Lung (tissue), 12 donors: ENCODE results near the gene ABCB11. TPM values are rescaled to one million over a fixed set of nuclear protein-coding genes. Genes with fewer than 3 reads are reported as not detected.

Experiments
- ATAC-seq: fragments of 200-7000 bp; cut with Tn5 transposase; one replicate; pipeline ENCODE4 v1.9.1; 2020; ENCODE audit warnings: moderate number of reproducible peaks; ENCODE audit not compliant: insufficient read depth, low FRiP score
- DNase-seq, 3 donors: peaks; one replicate each; pipeline ENCODE4 v3.0.0-alpha.2; 2013 to 2017
- H3K27ac ChIP-seq, 2 donors: one replicate each; pipeline ENCODE4 v1.5.1; 2013; ENCODE audit warnings: mild to moderate bottlenecking in 2 of 2, moderate library complexity in 2 of 2, control low read depth in 1 of 2, inconsistent platforms in 1 of 2, low read depth in 1 of 2, low read length in 1 of 2
- H3K27me3 ChIP-seq, 3 donors: one replicate each; pipeline ENCODE4 v1.5.1; 2013; ENCODE audit warnings: low read length in 2 of 3; ENCODE audit not compliant: control insufficient read depth in 3 of 3, insufficient read depth in 3 of 3
- H3K36me3 ChIP-seq, 4 donors: one replicate each; pipeline ENCODE4 v1.5.1; 2013; ENCODE audit warnings: low read length in 4 of 4, mild to moderate bottlenecking in 1 of 4, moderate library complexity in 1 of 4; ENCODE audit not compliant: control insufficient read depth in 4 of 4, insufficient read depth in 4 of 4
- H3K4me1 ChIP-seq, 5 donors: one replicate each; pipeline ENCODE4 v1.5.1; 2013; ENCODE audit warnings: low read length in 5 of 5, mild to moderate bottlenecking in 2 of 5, moderate library complexity in 1 of 5; ENCODE audit not compliant: control insufficient read depth in 5 of 5, insufficient read depth in 5 of 5
- H3K4me3 ChIP-seq: one replicate; pipeline ENCODE4 v1.5.1; 2013; ENCODE audit warnings: mild to moderate bottlenecking, control low read depth, moderate library complexity
- H3K9ac ChIP-seq, 2 donors: one replicate each; pipeline ENCODE4 v1.5.1; 2013; ENCODE audit warnings: low read length in 2 of 2, control low read depth in 1 of 2; ENCODE audit not compliant: insufficient read depth in 1 of 2
- H3K9me3 ChIP-seq, 4 donors: one replicate each; pipeline ENCODE4 v1.5.1; 2013; ENCODE audit warnings: low read length in 3 of 4, mild to moderate bottlenecking in 1 of 4, moderate library complexity in 1 of 4; ENCODE audit not compliant: control insufficient read depth in 4 of 4, insufficient read depth in 3 of 4
- CTCF ChIP-seq: IDR thresholded peaks from 2 replicates; pipeline ENCODE4 v1.5.1; 2012; ENCODE audit warnings: mild to moderate bottlenecking; ENCODE audit errors: control extremely low read depth, extremely low read depth
- WGBS, 2 donors: extraction: QIAGEN DNeasy Blood & Tissue Kit; methylation state at CpG; one replicate each; pipeline ENCODE4 v1.1.7; 2013; 5-methylcytosine and 5-hydroxymethylcytosine counted together
- polyA plus RNA-seq, 2 donors: library from polyadenylated mRNA; stranded (reverse); fragments of 200-250 nt; gene quantifications; one replicate each; pipeline ENCODE4 v1.2.1, GENCODE V29; 2013
- total RNA-seq, 2 donors: library from RNA; depleted of rRNA in 1 of 2; stranded (reverse); fragments of >200 nt in 1 of 2; gene quantifications; one replicate each; pipeline ENCODE4 v1.2.1, GENCODE V29; 2014 to 2021
- donor health status: control.
- donor health status: control.
- donor health status: Bipolar disorder and iron deficiency.
- donor health status: healthy.
- donor health status: DM: yes; HTN: yes; CAD: no.

The ABCB11 gene
- total and polyA plus RNA-seq, 4 donors, result 0.02 to 0.37 (median 0.09) TPM

- Histone ChIP-seq H3K9me3 (no peaks in the 10 kb centered on the region), H3K36me3 (no peaks in the 10 kb centered on the region), H3K27me3 (no peaks in the 10 kb centered on the region), H3K9ac (no peak overlapping the region), H3K4me1 (peaks cover 0 to 14% (median 0%) of the 10 kb centered on the region in 5 donors), H3K4me3 (no peak overlapping the region), H3K27ac (no peak overlapping the region)
- no peak for DNase-seq
- no peak for ATAC-seq
- no peak for TF ChIP-seq CTCF
- WGBS, 2 donors, result 96 to 97% methylated on average over 2 of the region's 2 CpGs
Observed at GRCh38 chr2:168969865-168970264, 61.3 kb downstream of the ABCB11 start.

GRCh38 chr2:168968342-168968741 lies 62.8 kb downstream of the ABCB11 start:
- DNase-seq (no peak), ATAC-seq (no peak)
- no peaks in the 10 kb centered on the region for H3K27me3 ChIP-seq
- no peak overlapping the region for H3K9ac ChIP-seq
- 90 to 91% methylated on average over 2 of the region's 2 CpGs for WGBS, 2 donors
- TF ChIP-seq CTCF, result no peak
- no peak overlapping the region for H3K4me3 ChIP-seq
- no peaks in the 10 kb centered on the region for H3K9me3 ChIP-seq
- no peaks in the 10 kb centered on the region for H3K36me3 ChIP-seq
- H3K4me1 ChIP-seq, result peaks cover 0 to 14% (median 0%) of the 10 kb centered on the region in 5 donors
- H3K27ac ChIP-seq, result no peak overlapping the region

GRCh38 chr2:168964251-168964807 lies 66.8 kb downstream of the ABCB11 start:
- TF ChIP-seq CTCF, result no peak
- no peak for ATAC-seq
- Histone ChIP-seq H3K27ac (no peak overlapping the region), H3K36me3 (no peaks in the 10 kb centered on the region), H3K4me3 (no peak overlapping the region), H3K4me1 (peaks cover 0 to 1% (median 0%) of the 10 kb centered on the region in 5 donors), H3K9ac (no peak overlapping the region), H3K27me3 (no peaks in the 10 kb centered on the region), H3K9me3 (no peaks in the 10 kb centered on the region)
- 87 to 95% methylated on average over 3 of the region's 3 CpGs for WGBS, 2 donors
- DNase-seq, result no peak

- H3K4me1 ChIP-seq, result no peaks in the 10 kb centered on the region
- no peak for TF ChIP-seq CTCF
- no peaks in the 10 kb centered on the region for H3K27me3 ChIP-seq
- H3K27ac ChIP-seq, result no peak overlapping the region
- H3K4me3 ChIP-seq, result no peak overlapping the region
- no peak overlapping the region for H3K9ac ChIP-seq
- DNase-seq, result no peak
- WGBS, 2 donors, result 89 to 93% methylated on average over 1 of the region's 1 CpG
- ATAC-seq, result no peak
- H3K36me3 ChIP-seq, result no peaks in the 10 kb centered on the region
- H3K9me3 ChIP-seq, result no peaks in the 10 kb centered on the region
Observed at GRCh38 chr2:168962636-168963035, 68.5 kb downstream of the ABCB11 start.
